ENCODE results near the gene EPN3. TPM values are rescaled to one million over a fixed set of nuclear protein-coding genes. Genes with fewer than 3 reads are reported as not detected.

EPN3 gene
- total RNA-seq, 1 experiment from 2014 or later: 0.09 TPM

- DNase-seq (ENCODE audit: low spot score): no peak
- BruUV-seq (replicated peaks): no TSS peak
- no peaks in the 10 kb centered on the region for H3K9me3 ChIP-seq (ENCODE audit: low read depth, low read length, poor library complexity, severe bottlenecking)
- CTCF ChIA-PET: interaction anchor here (0.6 kb wide), 1 partner anchor 160 kb away, joined by 10 read pairs; no protein-coding TSS in a partner anchor
- H3K36me3 ChIP-seq (ENCODE audit: insufficient read depth, low read length, poor library complexity, severe bottlenecking): no peaks in the 10 kb centered on the region
- H3K27me3 ChIP-seq (replicated peaks; ENCODE audit: insufficient read depth, low read depth, low read length, poor library complexity): no peaks in the 10 kb centered on the region
- peaks cover 20% of the 10 kb centered on the region for H3K4me1 ChIP-seq (ENCODE audit: insufficient read depth, low read length, poor library complexity, severe bottlenecking)
- intact Hi-C loops (cut with micrococcal nuclease; ENCODE audit: unreplicated experiment): loop anchor here (5.0 to 10.0 kb wide), 2 partner anchors 62 to 240 kb away; no protein-coding TSS in a partner anchor
- no peak overlapping the region for H3K27ac ChIP-seq (ENCODE audit: low read depth, low read length, poor library complexity, severe bottlenecking)
- H3K4me3 ChIP-seq (ENCODE audit: low read depth, low read length, poor library complexity, severe bottlenecking): no peak overlapping the region
- TF ChIP-seq CTCF (conservative IDR thresholded peaks at IDR 0.05; ENCODE audit: low read depth, low read length): no peak
- no peak for TF ChIP-seq EZH2 (IDR thresholded peaks at IDR 0.05; ENCODE audit: borderline replicate concordance, low read depth, low read length, poor library complexity, severe bottlenecking)
- POLR2A ChIA-PET (ENCODE audit: low non-redundant PET): no interaction called here
Observed at GRCh38 chr17:50544516-50544915, 12.0 kb downstream of the EPN3 start.

GRCh38 chr17:50545311-50545710, 12.8 kb downstream of the EPN3 start:
- POLR2A ChIA-PET (ENCODE audit: low non-redundant PET): no interaction called here
- intact Hi-C loops (cut with micrococcal nuclease; ENCODE audit: unreplicated experiment): loop anchor here (5.0 to 10.0 kb wide), 2 partner anchors 239 to 412 kb away; no protein-coding TSS in a partner anchor
- H3K9me3 ChIP-seq (ENCODE audit: low read depth, low read length, poor library complexity, severe bottlenecking): no peaks in the 10 kb centered on the region
- CTCF ChIA-PET: no interaction called here
- H3K4me1 ChIP-seq (ENCODE audit: insufficient read depth, low read length, poor library complexity, severe bottlenecking): peaks cover 20% of the 10 kb centered on the region
- no peak for DNase-seq (ENCODE audit: low spot score)
- TF ChIP-seq EZH2 (IDR thresholded peaks at IDR 0.05; ENCODE audit: borderline replicate concordance, low read depth, low read length, poor library complexity, severe bottlenecking) (no peak), CTCF (conservative IDR thresholded peaks at IDR 0.05; ENCODE audit: low read depth, low read length) (no peak)
- H3K27me3 ChIP-seq (replicated peaks; ENCODE audit: insufficient read depth, low read depth, low read length, poor library complexity): no peaks in the 10 kb centered on the region
- BruUV-seq (replicated peaks): no TSS peak
- H3K27ac ChIP-seq (ENCODE audit: low read depth, low read length, poor library complexity, severe bottlenecking): no peak overlapping the region
- no peaks in the 10 kb centered on the region for H3K36me3 ChIP-seq (ENCODE audit: insufficient read depth, low read length, poor library complexity, severe bottlenecking)
- H3K4me3 ChIP-seq (ENCODE audit: low read depth, low read length, poor library complexity, severe bottlenecking): no peak overlapping the region

GRCh38 chr17:50546701-50547034, 14.1 kb downstream of the EPN3 start:
- ChIA-PET CTCF (interaction anchor here (1.7 kb wide), 1 partner anchor 79 kb away, joined by 9 read pairs; no protein-coding TSS in a partner anchor), POLR2A (ENCODE audit: low non-redundant PET) (no interaction called here)
- Histone ChIP-seq H3K27me3 (replicated peaks; ENCODE audit: insufficient read depth, low read depth, low read length, poor library complexity) (no peaks in the 10 kb centered on the region), H3K36me3 (ENCODE audit: insufficient read depth, low read length, poor library complexity, severe bottlenecking) (no peaks in the 10 kb centered on the region), H3K4me1 (ENCODE audit: insufficient read depth, low read length, poor library complexity, severe bottlenecking) (peaks cover 14% of the 10 kb centered on the region), H3K27ac (ENCODE audit: low read depth, low read length, poor library complexity, severe bottlenecking) (peak overlapping the region; percentile 68), H3K9me3 (ENCODE audit: low read depth, low read length, poor library complexity, severe bottlenecking) (no peaks in the 10 kb centered on the region), H3K4me3 (ENCODE audit: low read depth, low read length, poor library complexity, severe bottlenecking) (peak overlapping the region; percentile 58)
- DNase-seq (ENCODE audit: low spot score): no peak
- intact Hi-C loops (cut with micrococcal nuclease; ENCODE audit: unreplicated experiment): loop anchor here (1.0 to 10.0 kb wide), 5 partner anchors 80 to 411 kb away; no protein-coding TSS in a partner anchor
- BruUV-seq (replicated peaks): no TSS peak
- TF ChIP-seq CTCF (conservative IDR thresholded peaks at IDR 0.05; ENCODE audit: low read depth, low read length) (no peak), EZH2 (IDR thresholded peaks at IDR 0.05; ENCODE audit: borderline replicate concordance, low read depth, low read length, poor library complexity, severe bottlenecking) (no peak)

Measured in A673 (cell line).